HPDE6-E6E7 (cell line): ENCODE measurements around the gene GPATCH1.
A peak's percentile ranks its signal among the peaks of the same experiment; 100 is the strongest.

ENCODE experiments used
- DNase-seq: peaks from one replicate; pipeline ENCODE4 v3.0.0; 2011; ENCODE audit warnings: missing footprints; ENCODE audit errors: extremely low spot score

The GPATCH1 gene

DNA sequence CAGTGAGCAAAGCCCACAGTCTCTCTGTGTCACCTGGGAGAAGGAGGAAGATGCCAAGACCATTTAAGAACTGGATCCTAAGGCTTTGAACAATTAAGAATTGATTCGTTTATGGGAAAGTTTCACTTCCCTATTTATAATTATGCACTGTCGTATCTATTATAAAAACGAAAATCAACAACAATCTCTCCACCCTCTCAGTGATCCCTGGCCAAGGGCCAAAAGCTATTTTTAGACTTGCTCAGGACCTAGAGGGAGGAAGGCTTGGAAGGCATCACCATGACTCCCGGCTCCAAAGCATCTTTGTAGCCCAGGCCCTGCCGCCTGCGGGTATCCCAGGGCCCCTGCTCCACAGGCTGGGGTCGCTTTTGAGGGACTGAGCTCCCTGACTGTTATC is 17.6 kb upstream of the GPATCH1 start:
- no peak for DNase-seq

DNA sequence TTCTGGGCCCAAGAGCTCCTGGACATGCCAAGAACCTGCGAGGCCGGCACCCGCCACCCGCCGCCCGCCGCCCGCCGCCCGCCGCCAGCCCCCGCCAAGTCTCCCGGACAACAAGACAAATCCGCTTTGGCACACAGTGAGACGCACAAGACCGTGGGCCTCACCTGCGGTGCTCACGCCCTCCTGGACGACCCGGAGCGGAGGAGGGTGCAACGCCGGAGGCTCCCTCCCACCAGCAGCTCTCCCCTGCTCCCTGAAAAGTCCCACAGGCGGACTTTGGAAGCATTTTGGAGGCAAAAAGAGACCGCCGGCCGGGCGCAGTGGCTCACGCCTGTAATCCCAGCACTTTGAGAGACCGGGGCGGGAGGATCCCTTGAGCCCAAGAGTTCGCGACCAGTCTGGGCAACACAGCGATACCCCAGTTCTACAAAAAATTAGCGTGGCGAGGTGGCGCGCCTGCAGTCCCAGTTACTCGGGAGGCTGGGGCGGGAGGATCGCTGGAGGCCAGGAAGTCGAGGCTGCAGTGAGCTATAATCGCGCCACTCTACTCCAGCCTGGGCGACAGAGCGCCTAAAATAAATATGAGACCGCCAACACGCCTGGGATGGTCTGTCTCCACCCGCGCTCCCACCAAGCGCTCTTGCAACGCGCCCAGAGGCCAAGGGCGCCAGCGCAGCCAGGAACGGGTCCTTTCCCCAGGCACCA is 17.1 kb upstream of the GPATCH1 start:
- DNase-seq, result no peak

DNA sequence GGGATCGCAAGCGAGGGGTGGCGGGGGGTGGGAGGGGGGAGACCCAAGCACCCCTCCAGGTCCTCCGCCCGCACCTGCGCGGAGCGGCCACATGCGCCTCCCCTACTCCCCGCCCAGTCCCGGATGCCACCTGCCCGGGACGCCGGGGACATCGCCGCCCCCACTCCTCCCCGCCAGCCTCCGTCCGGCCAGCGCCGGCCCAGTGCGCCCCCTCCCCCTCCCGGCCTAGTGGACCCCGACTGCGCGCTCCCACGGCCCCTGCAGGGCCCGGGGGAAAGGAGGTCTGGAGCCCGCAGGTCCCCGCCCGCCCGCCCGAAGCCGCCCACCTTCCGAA is 16.6 kb upstream of the GPATCH1 start:
- no peak for DNase-seq

DNA sequence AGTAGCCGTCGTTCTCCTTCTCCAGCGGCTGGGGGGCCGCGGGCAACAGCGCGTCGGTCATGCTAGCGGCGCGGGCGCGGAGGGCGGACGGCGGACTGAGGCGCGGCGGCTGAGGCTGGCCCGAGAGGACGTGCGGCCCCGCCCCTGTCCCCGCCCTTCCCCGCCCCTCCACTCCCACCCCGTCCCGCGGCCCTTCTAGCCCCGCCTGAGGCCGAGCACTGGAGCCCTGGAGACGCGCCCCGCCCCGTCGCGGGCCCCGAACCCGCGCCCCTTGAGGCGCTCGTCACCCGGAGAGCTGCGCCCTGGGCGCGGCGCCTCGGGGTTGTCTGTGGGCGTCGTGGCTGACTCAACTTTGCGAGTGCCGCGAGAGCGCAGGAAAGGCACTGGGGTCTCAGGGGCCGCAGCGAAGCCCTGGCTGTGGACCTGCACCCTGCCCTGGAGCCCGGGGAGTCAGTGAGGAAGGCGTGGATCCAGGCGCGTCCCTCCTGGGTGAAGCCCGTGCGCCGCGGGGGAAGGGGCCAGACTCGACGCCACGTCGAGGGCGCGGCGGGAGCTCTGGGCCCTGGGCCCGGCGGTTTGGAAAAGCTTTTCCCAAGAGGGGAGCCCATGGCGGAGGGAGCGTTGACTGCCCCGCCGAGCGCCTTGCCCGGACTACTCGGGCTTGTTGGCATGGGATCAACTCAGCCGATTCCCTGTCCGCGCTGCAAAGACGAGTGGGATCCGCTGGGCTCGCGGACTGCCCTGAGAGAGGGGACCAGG is 16.0 kb upstream of the GPATCH1 start, which contains the start of gene RHPN2:
RHPN2 (minus strand) TSS at position 97 of the 759 bp plus-strand sequence; CDS start at position 61, 36 bp downstream.
- DNase-seq, result peak; percentile 69

DNA sequence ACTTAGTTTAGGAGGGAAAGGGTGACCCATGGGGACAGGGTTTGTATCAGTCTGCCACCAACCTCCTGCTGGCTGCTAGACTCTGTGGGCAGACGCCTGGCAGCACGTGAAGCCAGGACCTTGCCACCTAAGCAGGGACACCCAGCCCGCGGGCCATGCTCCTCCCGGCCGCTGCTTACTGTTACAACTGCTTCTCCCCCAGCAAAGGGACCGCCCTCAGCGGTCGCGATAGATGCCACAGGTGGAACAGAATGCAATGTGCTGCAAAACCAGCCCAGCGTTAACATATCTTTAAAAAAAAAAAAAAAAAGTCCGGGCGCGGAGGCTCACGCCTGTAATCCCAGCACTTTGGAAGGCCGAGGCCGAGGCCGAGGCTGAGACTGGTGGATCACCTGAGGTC is 14.4 kb upstream of the GPATCH1 start:
- DNase-seq, result no peak

DNA sequence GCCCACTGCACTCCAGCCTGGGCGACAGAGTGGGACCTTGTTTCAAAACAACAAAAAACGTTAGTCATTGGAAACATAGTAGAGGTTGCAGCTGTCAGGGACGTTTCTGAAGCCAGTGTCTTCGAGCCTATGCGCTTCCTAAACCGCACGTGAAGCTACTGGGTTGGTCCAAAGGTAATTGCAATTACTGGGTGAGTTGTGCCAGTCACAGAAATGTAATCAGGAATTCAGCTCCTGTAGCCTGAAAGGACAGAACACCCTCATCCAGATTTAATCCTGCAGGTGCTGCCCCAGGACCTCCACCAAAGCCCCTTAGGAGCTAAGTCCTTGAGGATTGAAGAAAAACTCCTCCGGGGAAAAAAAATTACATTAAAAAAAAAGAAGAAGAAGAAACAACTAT is 13.9 kb upstream of the GPATCH1 start:
- DNase-seq, result no peak

DNA sequence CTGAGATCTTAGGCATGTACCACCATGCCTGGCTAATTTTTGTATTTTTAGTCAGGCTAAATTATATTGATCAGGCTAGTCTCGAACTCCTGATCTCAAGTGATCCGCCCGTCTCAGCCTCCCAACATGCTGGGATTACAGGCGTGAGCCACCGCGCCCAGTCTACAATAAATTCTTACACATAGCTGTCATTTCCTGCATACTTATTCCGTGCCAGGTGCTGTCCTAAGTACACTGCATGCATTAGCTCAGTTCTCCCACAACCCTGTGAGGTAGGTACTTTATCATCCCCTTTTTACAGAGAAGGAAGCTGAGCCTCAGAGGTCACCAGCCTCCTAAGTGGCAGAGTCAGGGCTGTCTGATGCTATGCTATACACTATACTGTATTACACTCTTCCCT is 9.1 kb upstream of the GPATCH1 start:
- DNase-seq, result no peak

DNA sequence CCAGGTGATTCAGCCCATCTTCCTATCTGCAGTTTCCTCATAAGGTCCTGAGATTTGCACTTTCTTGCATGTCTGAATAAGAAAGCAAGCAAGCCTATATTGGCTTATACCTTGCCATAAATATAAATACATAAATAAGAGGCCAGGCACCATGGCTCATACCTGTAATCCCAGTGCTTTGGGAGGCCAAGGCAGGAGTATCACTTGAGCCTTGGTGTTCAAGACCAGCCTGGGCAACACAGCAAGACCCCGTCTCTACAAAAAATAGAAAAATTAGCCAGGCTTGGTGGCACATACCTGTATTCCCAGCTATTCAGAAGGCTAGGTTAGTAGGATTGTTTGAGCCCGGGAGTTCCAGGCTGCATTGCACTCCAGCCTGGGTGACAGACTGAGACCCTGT is 5.5 kb upstream of the GPATCH1 start:
- no peak for DNase-seq

DNA sequence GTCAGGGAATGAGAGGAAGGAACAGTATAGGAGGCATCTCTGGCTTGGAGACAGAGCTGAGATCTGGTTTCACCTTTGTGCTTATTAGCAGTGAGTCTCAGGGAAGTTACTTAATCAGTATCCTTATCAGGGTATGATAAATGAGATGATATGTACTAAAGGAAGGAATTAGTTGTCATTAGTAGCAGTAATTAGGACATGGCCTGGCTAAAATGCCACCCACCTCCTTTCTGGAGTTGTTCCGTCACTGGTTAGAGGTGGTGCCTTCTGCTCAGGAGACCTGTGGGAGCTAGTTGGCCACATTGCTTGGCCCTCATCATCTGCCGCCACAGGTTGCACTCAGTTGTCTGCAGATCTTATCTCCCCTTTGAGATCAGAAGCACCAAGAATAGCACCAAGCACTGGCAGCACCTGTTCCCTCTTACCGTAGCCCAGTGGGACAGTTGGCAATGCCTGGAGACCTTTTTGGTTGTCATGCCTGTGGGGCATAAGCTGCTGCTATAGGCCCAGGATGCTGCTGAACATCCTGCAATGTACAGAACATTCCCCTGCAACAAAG is 4.7 kb downstream of the GPATCH1 start:
- no peak for DNase-seq

DNA sequence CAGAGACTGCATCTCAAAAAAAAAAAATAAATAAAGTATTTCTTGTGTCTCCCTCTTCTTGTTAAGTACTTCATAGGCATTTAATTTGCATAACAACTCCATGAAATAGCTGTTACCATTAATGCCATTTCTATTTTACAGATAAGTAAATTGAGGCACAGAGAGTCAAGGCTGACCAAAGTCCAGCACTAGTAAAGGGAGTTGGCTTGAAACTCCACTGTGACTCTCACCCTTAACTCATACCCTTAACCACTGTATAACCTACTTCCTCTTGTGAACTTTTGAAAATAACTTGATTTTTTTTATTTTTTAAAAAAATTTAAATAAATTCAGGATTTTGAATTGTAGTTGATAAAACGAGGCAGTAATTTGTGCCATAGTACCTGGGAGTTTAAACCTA is 6.0 kb downstream of the GPATCH1 start:
- DNase-seq, result no peak

DNA sequence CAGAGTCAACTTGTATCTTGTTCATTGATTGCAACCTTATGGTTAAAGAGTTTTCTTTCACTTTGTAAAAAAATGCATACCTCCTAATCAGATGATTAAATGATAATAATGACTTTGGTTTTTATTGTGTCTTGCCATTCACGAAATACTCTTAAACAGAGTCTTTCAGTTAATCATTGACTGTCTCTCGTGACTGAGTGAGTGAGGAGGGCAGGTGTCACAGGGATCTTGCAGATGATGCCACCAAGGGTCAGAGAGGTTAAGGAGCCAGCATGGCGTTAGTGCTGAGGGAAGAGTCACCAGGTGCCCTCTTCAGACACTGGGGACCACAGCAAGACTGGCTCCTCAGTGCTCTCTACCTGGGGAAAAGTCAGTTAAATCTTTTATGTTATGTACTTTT is 8.0 kb downstream of the GPATCH1 start:
- no peak for DNase-seq

DNA sequence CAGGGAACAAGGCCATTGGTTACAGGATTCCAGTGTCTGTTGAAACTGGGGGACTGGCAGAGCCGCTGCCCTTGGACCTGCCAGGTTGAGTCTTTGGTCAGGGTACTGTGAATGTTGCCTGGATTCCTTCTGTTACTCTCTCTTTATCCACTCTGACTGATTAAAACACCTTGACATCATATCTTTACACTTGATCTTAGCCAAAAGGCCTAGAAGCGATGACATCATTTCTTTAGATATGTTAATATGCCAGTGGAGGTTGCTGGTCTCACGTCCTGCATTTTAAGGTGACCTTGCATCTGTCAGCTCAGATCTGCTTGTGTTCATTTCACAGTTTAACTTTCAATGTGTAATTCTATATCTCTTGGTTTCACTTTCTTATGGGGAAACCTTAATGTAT is 9.2 kb downstream of the GPATCH1 start:
- DNase-seq, result no peak

DNA sequence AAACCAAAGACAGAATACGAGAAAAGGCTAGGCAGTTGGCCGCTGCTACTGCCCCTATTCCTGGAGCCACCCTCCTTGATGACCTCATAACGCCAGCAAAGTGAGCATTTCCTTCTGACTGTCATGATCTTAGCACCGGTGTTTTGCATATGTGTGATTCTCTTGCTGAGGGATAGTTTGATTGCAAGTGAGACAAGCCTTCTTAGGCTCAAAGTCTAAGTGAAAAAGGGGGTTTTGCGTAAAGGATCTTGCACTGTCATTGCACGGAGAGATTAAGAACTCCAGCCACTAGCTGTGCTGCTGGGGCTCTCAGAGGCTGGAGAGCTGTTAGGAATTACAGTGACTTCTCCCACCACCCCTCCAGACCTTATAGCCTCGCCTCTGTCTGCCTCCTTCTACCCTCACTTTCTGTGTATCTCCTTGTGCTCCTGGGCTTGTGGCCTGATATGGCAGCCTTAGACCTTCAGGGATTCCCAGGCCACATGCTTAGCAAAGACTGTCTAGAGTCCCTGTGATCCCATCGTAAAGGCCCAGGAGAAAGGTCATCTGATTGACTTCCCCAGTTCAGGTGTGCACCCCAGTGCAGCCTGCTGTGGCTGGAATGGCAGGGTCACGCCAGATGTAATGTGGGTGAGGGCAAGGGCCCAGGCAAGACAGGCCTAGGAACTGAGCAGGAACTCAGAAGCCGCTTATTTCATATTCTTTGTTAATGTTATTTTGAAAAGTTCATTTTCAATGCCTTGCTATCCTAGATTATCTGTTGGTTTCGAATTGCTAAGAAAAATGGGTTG is 12.6 kb downstream of the GPATCH1 start:
- DNase-seq, result no peak

DNA sequence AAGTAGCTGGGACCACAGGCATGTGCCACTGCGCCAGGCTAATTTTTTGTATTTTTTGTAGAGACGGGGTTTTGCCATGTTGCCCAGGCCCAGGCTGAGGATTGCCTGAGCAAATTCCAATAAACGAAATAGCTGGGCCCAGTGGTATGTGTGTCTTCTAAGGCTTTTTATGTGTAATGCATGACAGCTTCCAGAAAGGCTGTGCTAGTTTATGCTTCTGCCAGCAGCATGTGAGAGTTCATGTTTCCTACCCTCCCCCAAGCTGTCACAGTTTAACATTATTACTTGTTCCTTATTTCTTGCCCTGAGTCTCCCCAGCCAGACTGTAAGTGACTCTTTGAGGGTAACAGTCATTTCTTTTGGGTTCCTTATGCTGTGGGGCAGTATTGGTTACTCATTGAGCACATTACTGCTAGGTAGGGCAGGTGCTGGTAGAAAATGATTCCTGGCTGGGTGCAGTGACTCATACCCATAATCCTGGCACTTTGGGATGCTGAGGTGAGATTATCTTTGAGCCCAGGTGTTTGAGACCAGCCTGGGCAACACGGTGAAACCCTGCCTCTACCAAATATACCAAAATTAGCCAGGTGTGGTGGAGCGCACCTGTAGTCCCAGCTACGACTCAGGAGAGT is 13.6 kb downstream of the GPATCH1 start:
- peak; percentile 37 for DNase-seq

DNA sequence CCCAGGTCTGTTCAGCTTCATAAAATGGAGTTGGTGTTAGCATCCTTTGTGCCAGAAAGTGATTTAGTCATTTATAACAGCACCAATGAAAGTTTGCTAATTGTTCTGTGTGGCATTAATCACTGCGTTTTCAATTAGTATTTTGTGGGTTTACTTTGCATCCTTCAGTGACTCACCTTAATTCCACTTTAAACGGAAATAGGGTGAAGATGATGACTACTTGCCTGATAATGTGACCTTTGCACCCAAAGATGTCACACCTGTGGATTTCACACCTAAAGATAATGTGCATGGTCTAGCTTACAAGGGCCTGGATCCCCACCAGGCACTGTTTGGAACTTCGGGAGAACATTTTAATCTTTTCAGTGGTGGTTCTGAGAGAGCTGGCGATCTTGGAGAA is 15.0 kb downstream of the GPATCH1 start:
- DNase-seq, result peak; percentile 51

DNA sequence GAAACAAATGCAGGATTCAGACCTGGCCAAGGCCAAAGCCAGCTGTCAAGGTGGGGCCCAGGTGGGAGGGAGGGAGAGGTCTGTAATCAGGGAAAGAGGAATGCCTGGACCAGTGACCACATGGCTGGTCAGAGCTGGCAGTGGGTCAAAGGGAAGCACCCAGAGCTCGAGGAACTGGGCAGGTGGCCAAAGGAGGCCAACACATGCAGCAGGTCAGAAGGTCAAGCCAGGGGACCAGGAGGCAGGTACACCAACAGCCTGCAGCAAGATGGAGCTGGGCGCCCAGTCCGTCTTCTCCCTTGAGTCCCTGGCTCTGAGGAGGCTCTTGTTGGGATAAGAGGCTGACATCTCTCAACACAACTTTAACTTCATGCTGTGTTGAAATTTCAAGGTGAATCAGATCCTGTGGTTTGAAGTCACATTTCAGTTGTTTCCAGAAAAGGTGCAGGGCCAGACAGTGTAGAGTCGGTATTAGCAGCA is 17.1 kb downstream of the GPATCH1 start:
- peak; percentile 20 for DNase-seq

DNA sequence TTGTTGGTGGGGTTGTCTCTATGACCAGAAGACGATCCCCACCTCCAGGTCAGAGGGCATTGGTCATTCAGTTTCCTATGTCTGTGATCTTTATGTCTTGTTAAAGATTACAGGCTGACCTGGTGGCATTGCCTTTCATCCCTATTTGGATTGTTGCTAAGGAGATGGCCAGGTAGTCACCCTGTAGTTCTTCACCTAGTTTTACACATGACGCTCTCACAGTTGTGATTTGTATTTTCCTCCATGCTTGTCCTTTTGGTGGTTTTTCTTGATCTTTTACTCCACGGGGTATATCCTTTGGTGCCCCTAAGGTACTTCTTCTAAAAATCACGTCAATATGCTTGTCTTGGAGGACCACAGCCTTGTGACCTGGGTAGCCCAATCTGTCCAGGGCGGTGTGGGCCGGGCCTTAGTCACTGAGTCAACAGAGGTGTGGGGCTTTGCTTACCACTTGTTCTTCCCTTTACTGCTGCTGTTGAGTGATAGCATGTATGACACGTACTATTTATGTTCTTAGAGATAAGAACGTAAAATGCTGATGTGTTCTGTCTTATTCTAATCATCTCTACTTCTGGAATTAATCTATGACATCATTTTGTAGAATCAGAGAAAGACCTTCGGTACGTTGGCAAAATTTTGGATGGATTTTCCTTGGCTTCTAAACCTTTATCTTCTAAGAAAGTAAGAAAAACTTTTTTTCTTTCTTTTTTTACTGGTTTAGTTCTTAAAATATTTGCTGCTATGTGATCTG is 20.1 kb downstream of the GPATCH1 start:
- DNase-seq, result no peak

DNA sequence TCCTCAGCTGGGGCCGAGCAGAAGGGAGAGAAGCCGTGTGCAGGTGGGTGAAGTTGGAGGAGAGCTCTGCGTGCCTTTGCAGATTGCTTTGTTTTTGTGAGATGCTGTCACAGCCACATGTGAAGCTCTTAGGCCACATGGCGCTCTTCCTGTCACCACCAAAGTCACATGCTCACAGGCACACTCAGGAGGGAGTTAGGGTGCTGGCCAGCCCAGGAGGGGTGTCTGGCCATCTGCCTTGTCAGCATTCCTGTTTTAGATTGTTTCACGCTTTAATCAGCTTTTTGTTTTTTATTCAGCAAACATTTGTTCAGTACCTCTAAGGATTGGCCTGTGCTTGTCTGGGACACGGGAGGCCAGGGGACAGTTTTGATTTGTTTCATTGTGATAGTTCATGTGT is 21.9 kb downstream of the GPATCH1 start:
- no peak for DNase-seq

DNA sequence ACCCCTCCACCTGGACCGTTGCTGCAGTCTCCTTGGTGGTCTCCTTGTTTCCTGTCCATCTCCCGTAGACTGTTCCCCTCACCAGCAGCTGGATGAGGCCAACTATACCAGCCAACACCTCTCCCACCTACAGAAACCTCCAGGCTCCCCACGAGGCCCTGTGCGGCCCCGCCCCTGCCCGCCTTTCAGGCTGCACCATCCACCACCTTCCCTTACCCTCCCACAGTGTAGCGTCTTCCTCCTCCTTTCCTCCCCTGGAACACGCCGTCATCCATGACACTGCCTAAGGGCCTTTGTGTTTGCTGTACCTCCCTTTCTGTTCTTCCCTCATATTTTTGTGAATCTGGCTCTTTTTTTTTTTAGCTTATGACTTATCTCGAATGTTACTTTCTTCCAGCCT is 27.2 kb downstream of the GPATCH1 start:
- DNase-seq, result no peak

DNA sequence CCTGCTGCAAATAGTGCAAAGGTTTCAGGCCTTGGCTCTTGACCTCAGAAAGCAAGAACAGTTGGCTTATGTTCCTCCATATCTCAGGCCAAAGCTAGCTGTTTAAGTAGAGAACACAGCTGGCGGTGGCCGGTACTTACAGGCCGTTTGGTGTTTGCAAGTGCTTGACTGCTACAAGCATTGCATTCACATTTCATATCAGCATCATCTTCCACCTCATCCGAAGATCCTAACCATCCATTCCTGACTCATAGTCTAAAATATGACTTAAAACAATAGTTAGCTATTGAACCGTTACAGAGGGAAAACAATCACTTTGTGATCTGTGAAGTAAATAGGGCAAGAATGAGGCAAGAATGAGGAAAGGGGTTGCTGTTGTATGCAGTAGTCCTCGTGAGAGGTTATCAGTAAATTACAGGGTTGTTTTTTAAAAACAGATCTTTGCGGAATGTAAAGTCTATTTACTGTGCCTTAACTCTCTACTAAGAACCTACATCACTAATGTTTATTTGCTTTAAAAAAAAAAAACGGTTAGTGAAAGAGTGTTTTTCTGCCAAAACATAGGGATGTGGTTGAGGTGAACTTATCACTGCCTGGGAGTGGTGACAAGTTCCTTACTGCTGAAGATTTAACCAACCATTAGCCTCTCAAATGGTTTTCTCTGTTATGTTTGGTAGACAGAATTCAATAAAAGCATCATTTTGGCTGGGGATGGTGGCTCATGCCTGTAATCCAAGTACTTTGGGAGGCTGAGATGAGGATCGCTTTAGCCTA is 29.3 kb downstream of the GPATCH1 start:
- DNase-seq, result no peak
